GM13977 (cell line): ENCODE results near the gene RAI14.

Experiments used
- DNase-seq: peaks from one replicate; pipeline ENCODE4 v3.0.0; 2012; ENCODE audit warnings: low spot score
- CTCF ChIP-seq: IDR thresholded peaks from 2 replicates; pipeline ENCODE4 v1.5.1; 2012; ENCODE audit warnings: mild to moderate bottlenecking, control low read depth; ENCODE audit not compliant: insufficient read depth; ENCODE audit errors: extremely low read depth, missing control alignments
- in situ Hi-C: fragments of 300-500 bp; cut with MboI; formaldehyde crosslinking; loops from one replicate; pipeline ENCODE4 v1.12.0; 2022; ENCODE audit warnings: low sequenced_read_pairs, low pct_unique_long_range_greater_than_20kb, mixed read lengths, inconsistent platforms; ENCODE audit not compliant: unreplicated experiment

The RAI14 gene

GRCh38 chr5:34616651-34617050 lies 39.5 kb upstream of the RAI14 start:
- in situ Hi-C loops, result no loop called here
- DNase-seq, result no peak
- TF ChIP-seq CTCF, result no peak

DNA sequence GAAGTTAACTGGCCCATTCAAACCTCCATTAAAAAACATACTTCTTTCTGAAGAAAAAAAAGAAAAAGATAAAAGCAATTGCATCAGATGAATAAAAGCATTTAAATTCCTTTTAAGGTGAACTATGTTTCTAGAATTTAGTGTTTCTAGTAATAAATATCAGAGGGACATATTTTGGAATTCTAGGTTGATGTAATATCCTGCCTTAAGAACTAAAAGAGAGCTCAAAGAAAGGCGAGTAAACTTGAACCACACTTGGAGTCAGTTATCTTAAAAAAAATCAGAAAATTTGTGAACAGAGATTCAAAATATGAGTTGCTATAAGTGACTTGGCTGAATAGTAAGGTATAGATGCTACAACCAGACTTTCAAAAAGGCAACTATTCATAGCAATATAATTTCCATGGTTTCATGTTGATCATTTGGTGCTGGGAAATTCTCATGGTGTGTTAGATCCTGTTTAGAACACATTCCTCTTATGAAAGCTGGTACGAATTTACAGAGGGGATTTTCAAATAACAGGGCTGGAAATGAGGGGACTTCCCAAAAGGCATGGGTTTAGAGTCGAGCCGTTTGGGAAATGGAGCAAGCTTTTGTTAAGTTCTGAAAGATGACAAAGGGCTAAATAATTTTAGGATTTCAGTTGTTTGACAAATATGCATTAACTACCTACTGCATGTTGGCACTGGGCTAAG lies 37.6 kb upstream of the RAI14 start:
- no peak for DNase-seq
- in situ Hi-C loops, result no loop called here
- no peak for TF ChIP-seq CTCF

- in situ Hi-C loops, result no loop called here
- no peak for TF ChIP-seq CTCF
- DNase-seq, result no peak
Observed at GRCh38 chr5:34620185-34620584, 35.9 kb upstream of the RAI14 start.

DNA sequence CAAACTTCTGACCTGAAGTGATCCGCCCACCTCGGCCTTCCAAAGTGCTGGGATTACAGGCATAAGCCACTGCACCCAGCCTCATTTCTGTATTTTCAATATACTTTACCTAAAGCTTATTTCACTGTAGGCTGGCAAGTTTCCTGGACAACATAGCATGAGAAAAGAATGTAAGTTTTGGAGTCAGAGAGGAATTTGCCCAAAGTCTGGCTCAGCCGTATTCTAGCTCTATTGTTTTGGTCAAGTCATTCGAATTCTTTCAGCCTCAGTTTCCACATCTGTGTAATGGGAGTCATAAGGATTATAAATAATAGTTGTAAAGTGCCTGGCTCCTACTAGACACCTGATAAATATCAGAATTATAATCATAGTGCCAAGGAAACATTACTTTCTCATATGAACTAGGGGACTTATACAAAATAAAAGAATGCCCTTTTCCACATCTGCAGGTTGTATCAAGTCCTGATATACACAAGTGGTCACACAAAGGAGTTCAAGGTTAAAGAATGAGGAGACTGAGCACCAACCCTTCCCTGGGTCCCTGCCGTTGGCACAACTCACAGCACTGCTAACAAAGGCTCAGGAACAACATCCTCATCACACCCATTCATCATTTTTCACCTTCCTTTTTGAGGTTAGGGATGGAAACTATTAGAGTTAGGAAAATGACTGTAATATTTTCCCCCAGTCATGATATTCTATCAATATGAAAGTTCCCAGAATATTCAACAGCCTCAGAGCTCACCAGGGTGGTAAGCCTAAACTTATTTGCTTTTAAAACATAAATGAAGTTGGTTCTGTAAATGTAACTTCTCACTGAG lies 34.6 kb upstream of the RAI14 start:
- DNase-seq, result no peak
- in situ Hi-C loops, result no loop called here
- TF ChIP-seq CTCF, result no peak

- in situ Hi-C loops, result no loop called here
- DNase-seq, result no peak
- TF ChIP-seq CTCF, result no peak
Observed at GRCh38 chr5:34622098-34622400, 34.1 kb upstream of the RAI14 start.

DNA sequence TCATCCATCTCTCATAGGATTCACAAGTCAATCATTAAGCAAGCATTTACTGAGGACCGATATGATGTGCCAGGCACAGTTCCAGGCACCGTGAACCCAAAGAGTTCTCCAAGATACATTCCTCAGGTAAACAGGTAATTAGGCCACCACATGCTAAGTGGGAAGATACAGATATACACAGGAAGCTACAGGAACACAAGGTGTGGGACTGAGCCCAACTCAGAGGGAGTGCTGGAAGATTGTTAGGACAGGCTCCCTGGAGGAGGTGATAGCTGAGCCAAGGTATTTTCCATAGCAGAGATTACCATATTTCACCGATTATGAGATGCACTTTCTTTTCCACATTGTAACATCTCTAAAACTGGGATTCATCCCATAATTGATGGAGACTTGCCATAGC lies 31.4 kb upstream of the RAI14 start:
- in situ Hi-C loops, result no loop called here
- DNase-seq, result no peak

More for the DNA sequence above, 31.4 kb upstream of the RAI14 start:
- TF ChIP-seq CTCF, result no peak
